ENCODE results near the gene CNTNAP2. TPM values are rescaled to one million over a fixed set of nuclear protein-coding genes. Genes with fewer than 3 reads are reported as not detected.

The CNTNAP2 gene
- total and polyA plus RNA-seq, 2 of the 8 experiments (the other 6 are each of a cell fraction or from before 2014, with no cell fraction given): 27.9 to 71.0 TPM

DNA sequence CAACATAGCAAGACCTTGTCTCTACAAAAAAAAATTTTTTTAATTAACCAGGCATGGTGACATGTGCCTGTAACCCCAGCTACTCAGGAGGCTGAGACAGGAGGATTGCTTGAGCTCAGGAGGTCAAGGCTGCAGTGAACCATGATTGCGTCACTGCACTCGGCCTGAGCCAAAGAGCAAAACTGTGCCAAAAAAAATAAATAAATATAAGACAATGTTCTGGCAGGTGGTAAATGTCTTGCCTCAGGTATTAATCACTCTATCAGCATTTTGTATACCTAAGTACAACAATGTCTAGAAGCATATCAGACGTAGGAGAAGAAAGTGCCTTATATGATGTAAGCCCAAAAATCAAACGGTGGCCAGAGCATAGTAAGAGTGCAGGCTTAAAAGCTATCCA, 2046.2 kb downstream of the CNTNAP2 start:
- H3K27ac ChIP-seq (ENCODE audit: low read depth, low read length): no peak overlapping the region
- H3K9ac ChIP-seq (replicated peaks in 1 of 4; ENCODE audit: extremely low read depth in 1 of 4, low read depth in 3 of 4, low read length in 3 of 4): no peak overlapping the region
- H4K5ac ChIP-seq (ENCODE audit: insufficient read length, low read depth, low read length): no peak overlapping the region
- H4K91ac ChIP-seq (replicated peaks; ENCODE audit: insufficient read length, low read length): no peak overlapping the region
- no peak overlapping the region for H2BK120ac ChIP-seq (replicated peaks; ENCODE audit: low read depth, low read length)
- FAIRE-seq (no peak), DNase-seq (ENCODE audit: low read depth in 1 of 2, low spot score in 2 of 2) (no peak)
- H3K56ac ChIP-seq (replicated peaks; ENCODE audit: insufficient read length, low read depth, low read length): no peak overlapping the region
- H3K27me3 ChIP-seq (replicated peaks in 1 of 4; ENCODE audit: control insufficient read depth in 3 of 4, extremely low read depth in 1 of 4, insufficient read depth in 3 of 4, low read length in 3 of 4): no peaks in the 10 kb centered on the region
- WGBS, 2 experiments (ENCODE audit: extremely low coverage in 1 of 2, insufficient coverage in 1 of 2, insufficient read length in 1 of 2, insufficient replicate concordance in 2 of 2, low coverage in 1 of 2, low lambda C conversion rate in 2 of 2, missing lambda C conversion rate in 1 of 2): 77% methylated on average over 4 of the region's 4 CpGs; no CpG with 5 or more reads in 1 of the 2 experiments
- no peak overlapping the region for H3K23ac ChIP-seq (ENCODE audit: insufficient read length)
- H3K79me1 ChIP-seq (ENCODE audit: low read depth, low read length): no peaks in the 10 kb centered on the region
- no peaks in the 10 kb centered on the region for H3K36me3 ChIP-seq (ENCODE audit: control insufficient read depth in 2 of 4, insufficient read depth in 4 of 4, low read length in 3 of 4)
- no peak overlapping the region for H2BK20ac ChIP-seq (ENCODE audit: low read length)
- H3K4me3 ChIP-seq (ENCODE audit: extremely low read depth in 1 of 4, insufficient read depth in 2 of 4, low read depth in 3 of 4, low read length in 4 of 4): no peak overlapping the region
- H4K20me1 ChIP-seq (replicated peaks in 1 of 2; ENCODE audit: control insufficient read depth in 1 of 2, insufficient read depth in 2 of 2, low read length in 2 of 2): no peaks in the 10 kb centered on the region
- H2BK12ac ChIP-seq (ENCODE audit: low read depth, low read length): no peak overlapping the region
- no peaks in the 10 kb centered on the region for H3K79me2 ChIP-seq (ENCODE audit: control insufficient read depth in 1 of 2, insufficient read depth in 2 of 2, low read length in 2 of 2)
- H3K4me2 ChIP-seq (ENCODE audit: insufficient read depth in 1 of 2, low read depth in 2 of 2, low read length in 2 of 2): no peak overlapping the region
- H2BK15ac ChIP-seq (ENCODE audit: low read length): no peak overlapping the region
- H3K18ac ChIP-seq (ENCODE audit: extremely low read depth, low read length): no peak overlapping the region
- H3K14ac ChIP-seq (ENCODE audit: insufficient read length): no peak overlapping the region
- POLR2A ChIA-PET (ENCODE audit: partially characterized antibody): no interaction called here
- H2BK5ac ChIP-seq (ENCODE audit: low read depth, low read length): no peak overlapping the region
- no peaks in the 10 kb centered on the region for H3K4me1 ChIP-seq (replicated peaks in 1 of 4; ENCODE audit: control insufficient read depth in 3 of 4, insufficient read depth in 4 of 4, low read length in 3 of 4)
- H4K8ac ChIP-seq (ENCODE audit: extremely low read depth, insufficient read depth, low read length): no peak overlapping the region
- no peak overlapping the region for H2AK5ac ChIP-seq (ENCODE audit: low read depth, low read length)
- no peak overlapping the region for H2AFZ ChIP-seq (ENCODE audit: low read length)
- H3K23me2 ChIP-seq (ENCODE audit: low read depth, low read length): no peaks in the 10 kb centered on the region
- no peaks in the 10 kb centered on the region for H3K9me3 ChIP-seq (ENCODE audit: insufficient read depth in 2 of 2, low read depth in 1 of 2, low read length in 1 of 2)
- CTCF ChIA-PET (ENCODE audit: partially characterized antibody): interaction anchor here (0.6 to 3.0 kb wide), 10 partner anchors 9 to 499 kb away, joined by 3 to 13 read pairs (median 4); no protein-coding TSS in a partner anchor
- H3K4ac ChIP-seq (replicated peaks; ENCODE audit: insufficient read length, low read depth, low read length): no peak overlapping the region
- TF ChIP-seq TBP (IDR thresholded peaks at IDR 0.05; ENCODE audit: low read depth, low read length): no peak
